Upper lobe of left lung (tissue), 6 donors: ENCODE measurements around the gene MT1G. TPM values are rescaled to one million over a fixed set of nuclear protein-coding genes. Genes with fewer than 3 reads are reported as not detected.
"Not testable (repeated sequence)": the region's sequence is repeated elsewhere in the genome, so short reads cannot be mapped to it uniquely, and the experiment has no call there.

ENCODE experiments used
- ATAC-seq, 2 donors: fragments of 200-7000 bp; cut with Tn5 transposase; one replicate each; pipeline ENCODE4 v1.9.1; 2022; ENCODE audit warnings: mild to moderate bottlenecking in 2 of 2, moderate library complexity in 2 of 2; ENCODE audit not compliant: low FRiP score in 2 of 2
- DNase-seq, 2 donors: peaks; one replicate each; pipeline ENCODE4 v3.0.0-alpha.2; 2019 to 2020
- H3K27ac ChIP-seq, 4 donors: fragments of 200-600 bp; sonication (generic); one replicate each; pipeline ENCODE4 v1.5.1; 2016 to 2019
- H3K27me3 ChIP-seq, 4 donors: fragments of 200-600 bp; sonication (generic); one replicate each; pipeline ENCODE4 v1.5.1; 2017 to 2019
- H3K36me3 ChIP-seq, 4 donors: fragments of 200-600 bp; sonication (generic); one replicate each; pipeline ENCODE4 v1.5.1; 2016 to 2019
- H3K4me1 ChIP-seq, 4 donors: fragments of 200-600 bp; sonication (generic); one replicate each; pipeline ENCODE4 v1.5.1; 2018 to 2019
- H3K4me3 ChIP-seq, 4 donors: fragments of 200-600 bp; sonication (generic); one replicate each; pipeline ENCODE4 v1.5.1; 2017 to 2019; ENCODE audit warnings: mild to moderate bottlenecking in 2 of 4, moderate library complexity in 1 of 4
- H3K9me3 ChIP-seq, 4 donors: fragments of 200-600 bp; sonication (generic); one replicate each; pipeline ENCODE4 v1.5.1; 2018 to 2019
- CTCF ChIP-seq, 6 experiments: fragments of 450-650 bp in 4 of 6; fragments of 200-600 bp in 2 of 6; sonication (generic) in 2 of 6; IDR thresholded peaks; one replicate each; pipeline ENCODE4 v1.5.1; 2016 to 2019; ENCODE audit warnings: antibody characterized with exemption in 6 of 6
- EP300 ChIP-seq, 4 donors: sonication (generic); formaldehyde crosslinking; IDR thresholded peaks; one replicate each; pipeline ENCODE4 v1.5.1; 2017; ENCODE audit warnings: antibody characterized with exemption in 4 of 4, control low read depth in 2 of 4
- POLR2A ChIP-seq, 4 donors: fragments of 450-650 bp; IDR thresholded peaks; one replicate each; pipeline ENCODE4 v1.5.1; 2016 to 2017; ENCODE audit warnings: antibody characterized with exemption in 4 of 4, mild to moderate bottlenecking in 2 of 4
- POLR2AphosphoS5 ChIP-seq, 2 donors: sonication (generic); formaldehyde crosslinking; IDR thresholded peaks; one replicate each; pipeline ENCODE4 v1.5.1; 2017; ENCODE audit warnings: antibody characterized with exemption in 2 of 2
- WGBS, 2 donors: methylation state at CpG; one replicate each; pipeline ENCODE4 v1.1.5; 2017 to 2018; 5-methylcytosine and 5-hydroxymethylcytosine counted together
- total RNA-seq, 6 donors: library from RNA; depleted of rRNA in 4 of 6; stranded (reverse); fragments of >200 nt in 4 of 6; gene quantifications; one replicate each; pipeline versions ENCODE4 v1.1.0 to v1.2.1, GENCODE V29; 2016 to 2021
- donor health status: DM: no; HTN: no; CAD: no; lungs with moderate emphysema.
- donor health status: DM: no; HTN: yes; CAD: no; lungs with severe emphysema.

MT1G gene
- total RNA-seq, 6 donors from 2014 or later: 4.5 to 93.0 (median 14.0) TPM; not detected in 1

GRCh38 chr16:56677474-56677873 is 9.6 kb upstream of the MT1G start:
- Histone ChIP-seq H3K27me3 (peaks cover 0 to 6% (median 3%) of the 10 kb centered on the region in 4 donors), H3K36me3 (no peaks in the 10 kb centered on the region), H3K9me3 (no peaks in the 10 kb centered on the region), H3K4me3 (no peak overlapping the region), H3K27ac (no peak overlapping the region), H3K4me1 (peaks cover 9 to 23% (median 14%) of the 10 kb centered on the region in 4 donors)
- no peak for DNase-seq
- no peak for ATAC-seq
- TF ChIP-seq POLR2A (IDR thresholded peaks at IDR 0.05) (no peak), POLR2AphosphoS5 (IDR thresholded peaks at IDR 0.05) (no peak), EP300 (IDR thresholded peaks at IDR 0.05) (no peak), CTCF (IDR thresholded peaks at IDR 0.05) (no peak)
- 78 to 95% methylated on average over 1 to 3 of the region's 3 CpGs for WGBS, 2 donors

- peak in 1 of 2 donors; percentile 45 for ATAC-seq
- Histone ChIP-seq H3K9me3 (no peaks in the 10 kb centered on the region), H3K4me3 (peak overlapping the region in 3 of 4 donors; percentile 34 to 42 (median 35)), H3K27ac (no peak overlapping the region), H3K27me3 (peaks cover 0 to 6% (median 3%) of the 10 kb centered on the region in 4 donors), H3K4me1 (peaks cover 0 to 12% (median 7%) of the 10 kb centered on the region in 4 donors), H3K36me3 (no peaks in the 10 kb centered on the region)
- DNase-seq: peak in 1 of 2 donors; percentile 87
- TF ChIP-seq EP300 (IDR thresholded peaks at IDR 0.05) (no peak), POLR2AphosphoS5 (IDR thresholded peaks at IDR 0.05) (no peak), POLR2A (IDR thresholded peaks at IDR 0.05) (no peak), CTCF (IDR thresholded peaks at IDR 0.05) (no peak)
- 9 to 10% methylated on average over 23 to 31 of the region's 32 CpGs for WGBS, 2 donors
Measured at GRCh38 chr16:56675685-56676210, 7.9 kb upstream of the MT1G start.

- peaks cover 0 to 14% (median 4%) of the 10 kb centered on the region in 4 donors for H3K27me3 ChIP-seq
Measured at GRCh38 chr16:56674570-56674969, 6.7 kb upstream of the MT1G start.

GRCh38 chr16:56673921-56674320 is 6.1 kb upstream of the MT1G start:
- TF ChIP-seq POLR2A (IDR thresholded peaks at IDR 0.05) (no peak), EP300 (IDR thresholded peaks at IDR 0.05) (no peak), CTCF (IDR thresholded peaks at IDR 0.05) (peak; percentile 38 to 62 (median 53))
- no peaks in the 10 kb centered on the region for H3K9me3 ChIP-seq
- WGBS, 2 donors: 38 to 43% methylated on average over 12 of the region's 12 CpGs
- H3K36me3 ChIP-seq: no peaks in the 10 kb centered on the region
- H3K27me3 ChIP-seq: peaks cover 0 to 19% (median 7%) of the 10 kb centered on the region in 4 donors
- no peak overlapping the region for H3K27ac ChIP-seq
- H3K4me1 ChIP-seq: peaks cover 5 to 20% (median 15%) of the 10 kb centered on the region in 4 donors
- no peak for DNase-seq
- peak in 1 of 2 donors; percentile 47 for ATAC-seq
- no peak overlapping the region for H3K4me3 ChIP-seq

More at GRCh38 chr16:56674570-56674969, 6.7 kb upstream of the MT1G start:
- peaks cover 2 to 15% (median 10%) of the 10 kb centered on the region in 4 donors for H3K4me1 ChIP-seq
- not testable (repeated sequence) for ATAC-seq, H3K36me3 ChIP-seq, H3K4me3 ChIP-seq, H3K9me3 ChIP-seq, H3K27ac ChIP-seq, DNase-seq
- 87 to 89% methylated on average over 6 of the region's 6 CpGs for WGBS, 2 donors

- Histone ChIP-seq H3K9me3 (no peaks in the 10 kb centered on the region), H3K36me3 (no peaks in the 10 kb centered on the region), H3K27me3 (peaks cover 0 to 25% (median 10%) of the 10 kb centered on the region in 4 donors), H3K4me1 (peaks cover 8 to 25% (median 20%) of the 10 kb centered on the region in 4 donors), H3K27ac (no peak overlapping the region), H3K4me3 (no peak overlapping the region)
- ATAC-seq (no peak), DNase-seq (no peak)
- 76 to 84% methylated on average over 9 to 11 of the region's 11 CpGs for WGBS, 2 donors
- TF ChIP-seq CTCF (IDR thresholded peaks at IDR 0.05) (no peak), POLR2AphosphoS5 (IDR thresholded peaks at IDR 0.05) (no peak), EP300 (IDR thresholded peaks at IDR 0.05) (no peak), POLR2A (IDR thresholded peaks at IDR 0.05) (no peak)
Measured at GRCh38 chr16:56672761-56673536, 5.1 kb upstream of the MT1G start.

GRCh38 chr16:56672171-56672570 is 4.3 kb upstream of the MT1G start:
- H3K27ac ChIP-seq, H3K36me3 ChIP-seq, ATAC-seq, H3K4me3 ChIP-seq, DNase-seq, H3K9me3 ChIP-seq: not testable (repeated sequence)
- H3K27me3 ChIP-seq: peaks cover 0 to 27% (median 11%) of the 10 kb centered on the region in 4 donors
- peaks cover 10 to 28% (median 25%) of the 10 kb centered on the region in 4 donors for H3K4me1 ChIP-seq
- 79 to 91% methylated on average over 3 of the region's 3 CpGs for WGBS, 2 donors

- ATAC-seq, H3K36me3 ChIP-seq, H3K9me3 ChIP-seq, H3K4me3 ChIP-seq, H3K27ac ChIP-seq, DNase-seq: not testable (repeated sequence)
- Histone ChIP-seq H3K27me3 (peaks cover 0 to 27% (median 11%) of the 10 kb centered on the region in 4 donors), H3K4me1 (peaks cover 10 to 28% (median 25%) of the 10 kb centered on the region in 4 donors)
- 43 to 59% methylated on average over 2 of the region's 2 CpGs for WGBS, 2 donors
Measured at GRCh38 chr16:56671691-56672090, 3.8 kb upstream of the MT1G start.
